Colonic mucosa (tissue), 4 donors: ENCODE results near the gene APAF1. TPM values are rescaled to one million over a fixed set of nuclear protein-coding genes. Genes with fewer than 3 reads are reported as not detected.

ENCODE experiments used
- DNase-seq: peaks from one replicate; pipeline ENCODE4 v3.0.0-alpha.2; 2020
- H3K27ac ChIP-seq: fragments of 200-600 bp; one replicate; pipeline ENCODE4 v1.8.0; 2021
- H3K27me3 ChIP-seq: fragments of 200-600 bp; one replicate; pipeline ENCODE4 v1.8.0; 2021
- H3K36me3 ChIP-seq: fragments of 200-600 bp; one replicate; pipeline ENCODE4 v1.8.0; 2021
- H3K4me1 ChIP-seq: fragments of 200-600 bp; one replicate; pipeline ENCODE4 v1.8.0; 2021; ENCODE audit warnings: mild to moderate bottlenecking
- H3K4me3 ChIP-seq: fragments of 200-600 bp; one replicate; pipeline ENCODE4 v1.8.0; 2021
- H3K9ac ChIP-seq, 2 donors: one replicate each; pipeline ENCODE4 v1.7.0; 2013; ENCODE audit warnings: control low read depth in 2 of 2, low read depth in 2 of 2, low read length in 2 of 2
- H3K9me3 ChIP-seq: fragments of 200-600 bp; one replicate; pipeline ENCODE4 v1.8.0; 2021
- intact Hi-C: fragments of 100-400 bp; cut with DNase I; formaldehyde crosslinking; loops from one replicate; pipeline ENCODE4 v1.14.1; 2022
- total RNA-seq, 2 donors: library from RNA; stranded (reverse); fragmentation: NEBNext Ultra II Directional in 1 of 2; extraction: Animal tissue kit (Norgen Biotek cat#: 25700) in 1 of 2; gene quantifications; one replicate each; pipeline ENCODE4 v1.2.1, GENCODE V29; 2021
- TF ChIP-seq, protein P1 (sequence below): fragments of 200-600 bp; IDR thresholded peaks from one replicate; pipeline ENCODE4 v1.8.0; 2022; ENCODE audit warnings: antibody characterized with exemption, mild to moderate bottlenecking
- donor health status: healthy.
- donor health status: DM: no; HTN: no; CAD: no.
- donor health status: DM: no; HTN: no; CAD: no.

APAF1 gene
- total RNA-seq, 2 donors from 2014 or later: 36.8 to 52.6 TPM

DNA sequence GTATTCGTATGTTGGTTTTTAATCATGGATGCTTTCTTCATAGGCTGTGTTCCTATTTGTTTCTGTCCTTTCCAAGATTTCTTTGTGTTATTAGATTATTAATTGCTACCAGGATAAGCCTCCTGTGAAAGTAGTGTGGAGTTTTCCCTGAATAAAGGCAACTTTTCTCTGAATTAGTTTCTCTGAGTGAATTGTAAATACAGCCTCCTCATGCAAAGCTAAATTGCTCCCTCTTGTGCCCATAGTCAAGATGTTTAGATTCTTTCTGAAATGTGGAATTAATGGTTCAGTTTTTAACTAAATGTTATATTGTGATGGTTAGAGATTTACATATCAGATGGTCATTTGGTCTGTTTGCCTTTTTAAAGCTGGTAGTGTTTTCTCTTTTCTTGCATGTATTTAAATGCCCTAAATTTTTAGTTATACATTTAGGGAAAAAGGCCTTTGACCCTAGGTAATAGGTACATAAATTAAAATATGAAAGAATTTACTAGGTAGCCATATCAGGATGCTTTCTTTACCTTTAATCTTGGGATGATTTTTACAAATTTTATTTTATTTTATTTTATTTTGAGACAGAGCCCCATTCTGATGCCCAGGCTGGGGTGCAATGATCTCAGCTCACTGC is 8.9 kb downstream of the APAF1 start:
- no peak overlapping the region for H3K9ac ChIP-seq
- peaks cover 4% of the 10 kb centered on the region for H3K36me3 ChIP-seq
- no peak for DNase-seq
- TF ChIP-seq, protein P1, sequence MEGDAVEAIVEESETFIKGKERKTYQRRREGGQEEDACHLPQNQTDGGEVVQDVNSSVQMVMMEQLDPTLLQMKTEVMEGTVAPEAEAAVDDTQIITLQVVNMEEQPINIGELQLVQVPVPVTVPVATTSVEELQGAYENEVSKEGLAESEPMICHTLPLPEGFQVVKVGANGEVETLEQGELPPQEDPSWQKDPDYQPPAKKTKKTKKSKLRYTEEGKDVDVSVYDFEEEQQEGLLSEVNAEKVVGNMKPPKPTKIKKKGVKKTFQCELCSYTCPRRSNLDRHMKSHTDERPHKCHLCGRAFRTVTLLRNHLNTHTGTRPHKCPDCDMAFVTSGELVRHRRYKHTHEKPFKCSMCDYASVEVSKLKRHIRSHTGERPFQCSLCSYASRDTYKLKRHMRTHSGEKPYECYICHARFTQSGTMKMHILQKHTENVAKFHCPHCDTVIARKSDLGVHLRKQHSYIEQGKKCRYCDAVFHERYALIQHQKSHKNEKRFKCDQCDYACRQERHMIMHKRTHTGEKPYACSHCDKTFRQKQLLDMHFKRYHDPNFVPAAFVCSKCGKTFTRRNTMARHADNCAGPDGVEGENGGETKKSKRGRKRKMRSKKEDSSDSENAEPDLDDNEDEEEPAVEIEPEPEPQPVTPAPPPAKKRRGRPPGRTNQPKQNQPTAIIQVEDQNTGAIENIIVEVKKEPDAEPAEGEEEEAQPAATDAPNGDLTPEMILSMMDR: peak; percentile 42
- no peaks in the 10 kb centered on the region for H3K27me3 ChIP-seq
- intact Hi-C loops: no loop called here
- no peaks in the 10 kb centered on the region for H3K9me3 ChIP-seq
- no peaks in the 10 kb centered on the region for H3K4me1 ChIP-seq
- no peak overlapping the region for H3K27ac ChIP-seq
- no peak overlapping the region for H3K4me3 ChIP-seq

DNA sequence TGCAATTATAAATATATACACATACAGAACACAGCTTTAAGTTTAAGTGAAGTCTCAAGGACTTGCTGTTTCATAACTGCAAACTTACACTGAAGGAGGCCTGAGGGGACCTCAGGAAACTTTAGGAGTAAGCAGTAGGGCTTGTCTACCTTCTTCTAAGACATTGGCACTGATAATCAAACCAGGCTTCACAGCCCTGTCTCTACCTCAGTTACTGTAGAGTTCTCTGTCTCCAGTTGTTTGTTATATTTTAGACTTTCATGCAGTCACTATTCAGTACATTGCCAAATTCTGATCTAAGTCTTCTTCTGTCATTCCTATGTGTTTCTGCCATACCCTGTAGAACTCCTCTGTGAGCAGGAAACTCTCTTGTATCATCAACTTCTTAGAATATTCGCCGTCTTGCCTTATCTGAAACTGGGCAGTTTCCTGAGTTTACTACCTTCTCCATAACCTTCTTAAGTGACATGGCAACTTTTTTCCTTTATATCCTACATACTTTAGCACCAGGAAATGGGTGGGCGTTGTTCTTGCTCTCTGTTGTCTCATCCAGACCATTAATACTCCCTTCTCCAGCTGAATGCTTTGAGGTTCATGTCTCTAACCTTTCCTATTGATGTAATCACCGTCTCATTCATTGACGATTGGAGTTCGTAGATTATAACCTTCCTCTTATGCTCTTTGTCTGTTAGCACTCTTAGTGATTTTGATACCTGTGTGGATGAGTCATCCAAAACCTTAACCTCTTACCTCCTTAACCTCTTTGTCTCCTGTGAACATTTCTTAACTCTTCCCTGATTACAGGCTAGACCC is 11.4 kb downstream of the APAF1 start:
- Histone ChIP-seq H3K4me1 (no peaks in the 10 kb centered on the region), H3K36me3 (no peaks in the 10 kb centered on the region), H3K9ac (no peak overlapping the region), H3K27ac (no peak overlapping the region), H3K27me3 (no peaks in the 10 kb centered on the region), H3K4me3 (no peak overlapping the region), H3K9me3 (no peaks in the 10 kb centered on the region)
- intact Hi-C loops: no loop called here
- TF ChIP-seq, protein P1: no peak
- DNase-seq: no peak

DNA sequence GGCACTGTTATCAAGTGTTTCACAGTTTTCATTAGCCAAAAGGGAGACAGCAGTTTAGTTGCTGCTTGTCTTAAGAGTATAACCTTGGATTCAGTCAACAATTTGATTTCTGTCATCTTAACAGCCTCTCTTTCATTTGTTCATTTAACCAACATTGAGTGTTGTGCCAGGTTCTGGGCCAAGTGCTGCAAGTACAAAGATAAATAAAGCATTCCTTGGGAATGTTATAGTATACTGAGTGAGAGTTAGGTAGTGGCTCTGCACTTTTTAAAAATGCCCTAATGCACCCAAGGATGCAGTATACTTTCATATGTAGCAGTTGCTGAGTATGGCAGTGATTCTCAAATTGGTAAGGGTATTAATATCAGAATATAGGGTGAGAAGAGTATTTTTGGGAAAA is 15.4 kb downstream of the APAF1 start:
- H3K9ac ChIP-seq: no peak overlapping the region
- H3K9me3 ChIP-seq: no peaks in the 10 kb centered on the region
- no peak overlapping the region for H3K4me3 ChIP-seq
- no peaks in the 10 kb centered on the region for H3K27me3 ChIP-seq
- intact Hi-C loops: no loop called here
- peaks cover 3% of the 10 kb centered on the region for H3K36me3 ChIP-seq
- no peak overlapping the region for H3K27ac ChIP-seq
- no peaks in the 10 kb centered on the region for H3K4me1 ChIP-seq
- TF ChIP-seq, protein P1: no peak
- no peak for DNase-seq

DNA sequence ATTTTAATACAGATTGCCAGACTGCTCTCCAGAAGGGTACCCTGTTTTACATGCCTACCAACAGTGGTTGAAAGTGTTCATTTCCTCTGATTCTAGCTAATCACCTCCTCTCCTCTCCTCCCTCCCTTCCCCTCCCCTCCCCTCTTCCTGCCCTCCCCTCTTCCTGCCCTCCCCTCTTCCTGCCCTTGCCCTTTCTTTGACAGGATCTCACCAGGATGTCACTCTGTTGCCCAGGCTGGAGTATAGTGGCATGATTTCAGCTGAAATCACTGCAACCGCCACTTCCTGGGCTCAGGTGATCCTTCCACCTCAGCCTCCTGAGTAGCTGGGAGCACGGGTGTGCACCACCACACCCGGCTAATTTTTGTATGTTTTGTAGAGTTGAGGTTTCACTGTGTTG is 24.7 kb downstream of the APAF1 start:
- no peak overlapping the region for H3K9ac ChIP-seq
- no peak overlapping the region for H3K4me3 ChIP-seq
- intact Hi-C loops: no loop called here
- H3K36me3 ChIP-seq: peaks cover 15% of the 10 kb centered on the region
- no peaks in the 10 kb centered on the region for H3K27me3 ChIP-seq
- no peak for DNase-seq
- H3K9me3 ChIP-seq: no peaks in the 10 kb centered on the region
- no peak overlapping the region for H3K27ac ChIP-seq
- no peaks in the 10 kb centered on the region for H3K4me1 ChIP-seq
- TF ChIP-seq, protein P1: no peak

DNA sequence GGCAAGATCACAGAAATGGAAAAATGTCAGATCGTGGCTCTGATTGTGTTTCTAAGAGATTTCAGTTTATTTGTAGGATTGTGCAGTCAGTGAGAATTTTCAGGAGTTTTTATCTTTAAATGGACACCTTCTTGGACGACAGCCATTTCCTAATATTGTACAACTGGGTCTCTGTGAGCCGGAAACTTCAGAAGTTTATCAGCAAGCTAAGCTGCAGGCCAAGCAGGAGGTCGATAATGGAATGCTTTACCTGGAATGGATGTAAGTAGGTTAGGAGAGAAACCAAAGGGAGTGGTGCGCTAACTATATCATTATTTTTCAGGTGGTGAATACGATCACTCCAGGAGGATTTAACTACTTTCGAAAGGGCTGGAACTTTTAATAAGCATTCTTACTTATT is 26.4 kb downstream of the APAF1 start:
- Histone ChIP-seq H3K27me3 (no peaks in the 10 kb centered on the region), H3K4me3 (no peak overlapping the region), H3K4me1 (no peaks in the 10 kb centered on the region), H3K9ac (no peak overlapping the region), H3K27ac (no peak overlapping the region), H3K9me3 (no peaks in the 10 kb centered on the region), H3K36me3 (peaks cover 7% of the 10 kb centered on the region)
- intact Hi-C loops: no loop called here
- TF ChIP-seq, protein P1: no peak
- DNase-seq: no peak
